GM19452 (cell line): Measurements from ENCODE around the gene ZNF790.
A peak's percentile ranks its signal among the peaks of the same experiment; 100 is the strongest.

Experiments
- ATAC-seq: cut with Tn5 transposase; IDR thresholded peaks from one replicate; pipeline ENCODE4 v1.9.1; 2021; ENCODE audit not compliant: unreplicated experiment

The ZNF790 gene

GRCh38 chr19:36772311-36773222 lies 65.6 kb downstream of the ZNF790 start, which contains the start of gene ZNF850:
Gene ZNF850 (minus strand): TSS chr19:36772807. CDS start chr19:36762606, 10,201 bp downstream.
- peak; percentile 91 for ATAC-seq

DNA sequence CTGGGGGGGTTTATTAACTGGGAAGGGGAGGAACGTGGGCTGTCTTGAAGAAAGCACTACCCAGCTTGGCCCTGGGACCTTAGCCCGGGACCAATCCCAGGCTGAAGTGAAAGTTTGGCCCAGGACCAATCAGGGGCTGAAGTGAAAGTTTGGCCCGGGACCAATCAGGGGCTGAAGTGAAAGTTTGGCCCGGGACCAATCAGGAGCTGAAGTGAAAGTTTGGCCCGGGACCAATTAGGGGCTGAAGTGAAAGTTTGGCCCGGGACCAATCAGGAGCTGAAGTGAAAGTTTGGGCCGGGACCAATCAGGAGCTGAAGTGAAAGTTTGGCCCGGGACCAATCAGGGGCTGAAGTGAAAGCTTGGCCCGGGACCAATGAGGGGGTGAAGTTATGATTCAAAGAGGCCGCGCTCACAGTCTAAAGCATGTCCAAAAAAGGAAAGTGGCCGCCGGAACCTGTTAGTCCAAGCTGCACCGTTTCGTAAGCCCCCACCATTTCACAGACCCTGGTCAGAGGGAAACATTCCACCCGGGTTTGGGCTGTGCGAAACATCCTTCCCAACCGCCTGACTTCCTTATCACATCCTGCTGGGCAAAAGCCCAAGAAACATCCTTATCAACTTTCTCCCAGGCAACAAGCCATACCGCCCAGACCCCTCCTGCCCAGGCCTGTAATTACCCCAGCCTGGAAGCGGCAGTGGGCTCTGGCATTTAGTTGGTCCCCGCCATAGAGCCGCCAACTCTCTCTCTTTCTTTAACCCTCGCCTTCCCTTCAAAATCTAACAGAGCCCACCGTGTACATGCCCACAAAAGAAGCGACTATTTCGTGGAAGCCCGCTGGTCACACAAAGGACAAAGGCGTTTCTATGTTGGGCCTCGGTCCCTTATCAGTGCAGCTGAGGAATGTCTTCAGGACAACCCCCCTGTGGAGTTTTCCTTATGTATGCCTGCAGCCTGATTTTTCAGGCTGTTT lies 66.6 kb downstream of the ZNF790 start:
- ATAC-seq, result no peak
